ENCODE measurements around the gene TRRAP. TPM values are rescaled to one million over a fixed set of nuclear protein-coding genes. Genes with fewer than 3 reads are reported as not detected.

Gene TRRAP
- total and polyA plus RNA-seq, 2 experiments from 2014 or later, result 14.9 to 58.7 TPM

DNA sequence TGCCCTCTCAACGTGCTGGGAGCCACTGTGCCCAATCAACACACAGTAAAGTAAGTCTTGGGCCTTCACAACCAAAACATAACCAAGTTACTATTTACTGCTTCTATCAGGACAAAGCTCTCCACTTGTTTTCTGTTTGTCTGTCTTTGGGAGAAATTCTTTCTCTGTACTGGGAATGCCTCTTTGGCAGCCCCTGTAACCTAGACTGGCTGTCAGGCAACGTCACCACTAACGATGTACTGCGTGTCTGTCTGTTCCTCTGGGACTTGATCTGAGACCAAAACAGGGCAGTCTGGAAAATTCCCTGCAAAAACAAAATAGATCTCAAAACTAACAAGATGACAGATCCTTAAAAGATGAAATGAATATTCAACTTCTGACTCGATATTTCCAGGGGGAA is 152.6 kb downstream of the TRRAP start:
- H3K9me3 Mint-ChIP-seq, result no peaks in the 10 kb centered on the region
- DNase-seq (ENCODE audit: low spot score) (no peak), ATAC-seq (no peak)

DNA sequence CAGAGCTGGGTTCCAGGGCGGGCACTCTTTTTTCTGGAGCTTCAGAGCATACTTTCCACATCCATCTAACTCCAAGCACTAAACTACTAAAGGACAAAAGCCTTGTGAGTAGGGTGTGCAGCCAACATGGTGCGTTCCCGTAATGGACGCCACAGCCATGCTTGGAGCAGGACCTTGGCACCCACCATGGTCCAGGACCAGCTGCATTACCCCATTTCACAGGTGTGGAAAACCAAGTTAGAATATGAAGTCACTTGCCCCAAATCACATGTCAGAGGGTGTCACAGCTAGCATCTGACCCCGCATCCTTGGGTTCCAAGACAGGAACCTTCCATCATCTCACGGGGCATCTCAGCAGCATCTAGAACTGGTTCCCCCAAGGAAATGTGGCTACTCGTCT is 153.2 kb downstream of the TRRAP start:
- peaks cover 84% of the 10 kb centered on the region for H3K36me3 Mint-ChIP-seq (ENCODE audit: low read depth)
- no peaks in the 10 kb centered on the region for H3K9me3 Mint-ChIP-seq
- peaks cover 45% of the 10 kb centered on the region for H3K36me3 ChIP-seq (ENCODE audit: insufficient read depth)
- TF ChIP-seq EZH2phosphoT487 (IDR thresholded peaks at IDR 0.05; ENCODE audit: unreplicated experiment), result no peak
- TF ChIP-seq CREB1 (CRISPR knock-in tag; IDR thresholded peaks at IDR 0.05; ENCODE audit: low read depth), result no peak
- TF ChIP-seq, protein P1, sequence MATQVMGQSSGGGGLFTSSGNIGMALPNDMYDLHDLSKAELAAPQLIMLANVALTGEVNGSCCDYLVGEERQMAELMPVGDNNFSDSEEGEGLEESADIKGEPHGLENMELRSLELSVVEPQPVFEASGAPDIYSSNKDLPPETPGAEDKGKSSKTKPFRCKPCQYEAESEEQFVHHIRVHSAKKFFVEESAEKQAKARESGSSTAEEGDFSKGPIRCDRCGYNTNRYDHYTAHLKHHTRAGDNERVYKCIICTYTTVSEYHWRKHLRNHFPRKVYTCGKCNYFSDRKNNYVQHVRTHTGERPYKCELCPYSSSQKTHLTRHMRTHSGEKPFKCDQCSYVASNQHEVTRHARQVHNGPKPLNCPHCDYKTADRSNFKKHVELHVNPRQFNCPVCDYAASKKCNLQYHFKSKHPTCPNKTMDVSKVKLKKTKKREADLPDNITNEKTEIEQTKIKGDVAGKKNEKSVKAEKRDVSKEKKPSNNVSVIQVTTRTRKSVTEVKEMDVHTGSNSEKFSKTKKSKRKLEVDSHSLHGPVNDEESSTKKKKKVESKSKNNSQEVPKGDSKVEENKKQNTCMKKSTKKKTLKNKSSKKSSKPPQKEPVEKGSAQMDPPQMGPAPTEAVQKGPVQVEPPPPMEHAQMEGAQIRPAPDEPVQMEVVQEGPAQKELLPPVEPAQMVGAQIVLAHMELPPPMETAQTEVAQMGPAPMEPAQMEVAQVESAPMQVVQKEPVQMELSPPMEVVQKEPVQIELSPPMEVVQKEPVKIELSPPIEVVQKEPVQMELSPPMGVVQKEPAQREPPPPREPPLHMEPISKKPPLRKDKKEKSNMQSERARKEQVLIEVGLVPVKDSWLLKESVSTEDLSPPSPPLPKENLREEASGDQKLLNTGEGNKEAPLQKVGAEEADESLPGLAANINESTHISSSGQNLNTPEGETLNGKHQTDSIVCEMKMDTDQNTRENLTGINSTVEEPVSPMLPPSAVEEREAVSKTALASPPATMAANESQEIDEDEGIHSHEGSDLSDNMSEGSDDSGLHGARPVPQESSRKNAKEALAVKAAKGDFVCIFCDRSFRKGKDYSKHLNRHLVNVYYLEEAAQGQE (IDR thresholded peaks at IDR 0.05; ENCODE audit: unreplicated experiment), result no peak
- TF ChIP-seq ZNF331 (CRISPR knock-in tag; IDR thresholded peaks at IDR 0.05; ENCODE audit: low read depth), result no peak
- no peak for TF ChIP-seq POLR2AphosphoS5 (IDR thresholded peaks at IDR 0.05; ENCODE audit: low read depth)
- TF ChIP-seq, protein P2, sequence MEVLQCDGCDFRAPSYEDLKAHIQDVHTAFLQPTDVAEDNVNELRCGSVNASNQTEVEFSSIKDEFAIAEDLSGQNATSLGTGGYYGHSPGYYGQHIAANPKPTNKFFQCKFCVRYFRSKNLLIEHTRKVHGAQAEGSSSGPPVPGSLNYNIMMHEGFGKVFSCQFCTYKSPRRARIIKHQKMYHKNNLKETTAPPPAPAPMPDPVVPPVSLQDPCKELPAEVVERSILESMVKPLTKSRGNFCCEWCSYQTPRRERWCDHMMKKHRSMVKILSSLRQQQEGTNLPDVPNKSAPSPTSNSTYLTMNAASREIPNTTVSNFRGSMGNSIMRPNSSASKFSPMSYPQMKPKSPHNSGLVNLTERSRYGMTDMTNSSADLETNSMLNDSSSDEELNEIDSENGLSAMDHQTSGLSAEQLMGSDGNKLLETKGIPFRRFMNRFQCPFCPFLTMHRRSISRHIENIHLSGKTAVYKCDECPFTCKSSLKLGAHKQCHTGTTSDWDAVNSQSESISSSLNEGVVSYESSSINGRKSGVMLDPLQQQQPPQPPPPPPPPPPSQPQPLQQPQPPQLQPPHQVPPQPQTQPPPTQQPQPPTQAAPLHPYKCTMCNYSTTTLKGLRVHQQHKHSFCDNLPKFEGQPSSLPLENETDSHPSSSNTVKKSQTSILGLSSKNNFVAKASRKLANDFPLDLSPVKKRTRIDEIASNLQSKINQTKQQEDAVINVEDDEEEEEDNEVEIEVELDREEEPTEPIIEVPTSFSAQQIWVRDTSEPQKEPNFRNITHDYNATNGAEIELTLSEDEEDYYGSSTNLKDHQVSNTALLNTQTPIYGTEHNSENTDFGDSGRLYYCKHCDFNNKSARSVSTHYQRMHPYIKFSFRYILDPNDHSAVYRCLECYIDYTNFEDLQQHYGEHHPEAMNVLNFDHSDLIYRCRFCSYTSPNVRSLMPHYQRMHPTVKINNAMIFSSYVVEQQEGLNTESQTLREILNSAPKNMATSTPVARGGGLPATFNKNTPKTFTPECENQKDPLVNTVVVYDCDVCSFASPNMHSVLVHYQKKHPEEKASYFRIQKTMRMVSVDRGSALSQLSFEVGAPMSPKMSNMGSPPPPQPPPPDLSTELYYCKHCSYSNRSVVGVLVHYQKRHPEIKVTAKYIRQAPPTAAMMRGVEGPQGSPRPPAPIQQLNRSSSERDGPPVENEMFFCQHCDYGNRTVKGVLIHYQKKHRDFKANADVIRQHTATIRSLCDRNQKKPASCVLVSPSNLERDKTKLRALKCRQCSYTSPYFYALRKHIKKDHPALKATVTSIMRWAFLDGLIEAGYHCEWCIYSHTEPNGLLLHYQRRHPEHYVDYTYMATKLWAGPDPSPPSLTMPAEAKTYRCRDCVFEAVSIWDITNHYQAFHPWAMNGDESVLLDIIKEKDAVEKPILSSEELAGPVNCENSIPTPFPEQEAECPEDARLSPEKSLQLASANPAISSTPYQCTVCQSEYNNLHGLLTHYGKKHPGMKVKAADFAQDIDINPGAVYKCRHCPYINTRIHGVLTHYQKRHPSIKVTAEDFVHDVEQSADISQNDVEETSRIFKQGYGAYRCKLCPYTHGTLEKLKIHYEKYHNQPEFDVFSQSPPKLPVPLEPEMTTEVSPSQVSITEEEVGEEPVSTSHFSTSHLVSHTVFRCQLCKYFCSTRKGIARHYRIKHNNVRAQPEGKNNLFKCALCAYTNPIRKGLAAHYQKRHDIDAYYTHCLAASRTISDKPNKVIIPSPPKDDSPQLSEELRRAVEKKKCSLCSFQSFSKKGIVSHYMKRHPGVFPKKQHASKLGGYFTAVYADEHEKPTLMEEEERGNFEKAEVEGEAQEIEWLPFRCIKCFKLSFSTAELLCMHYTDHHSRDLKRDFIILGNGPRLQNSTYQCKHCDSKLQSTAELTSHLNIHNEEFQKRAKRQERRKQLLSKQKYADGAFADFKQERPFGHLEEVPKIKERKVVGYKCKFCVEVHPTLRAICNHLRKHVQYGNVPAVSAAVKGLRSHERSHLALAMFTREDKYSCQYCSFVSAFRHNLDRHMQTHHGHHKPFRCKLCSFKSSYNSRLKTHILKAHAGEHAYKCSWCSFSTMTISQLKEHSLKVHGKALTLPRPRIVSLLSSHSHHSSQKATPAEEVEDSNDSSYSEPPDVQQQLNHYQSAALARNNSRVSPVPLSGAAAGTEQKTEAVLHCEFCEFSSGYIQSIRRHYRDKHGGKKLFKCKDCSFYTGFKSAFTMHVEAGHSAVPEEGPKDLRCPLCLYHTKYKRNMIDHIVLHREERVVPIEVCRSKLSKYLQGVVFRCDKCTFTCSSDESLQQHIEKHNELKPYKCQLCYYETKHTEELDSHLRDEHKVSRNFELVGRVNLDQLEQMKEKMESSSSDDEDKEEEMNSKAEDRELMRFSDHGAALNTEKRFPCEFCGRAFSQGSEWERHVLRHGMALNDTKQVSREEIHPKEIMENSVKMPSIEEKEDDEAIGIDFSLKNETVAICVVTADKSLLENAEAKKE (CRISPR knock-in tag; IDR thresholded peaks at IDR 0.05), result no peak
- TF ChIP-seq EZH2 (IDR thresholded peaks at IDR 0.05; ENCODE audit: low read depth, unreplicated experiment), result no peak

More for the DNA sequence above, 152.6 kb downstream of the TRRAP start:
- H3F3A ChIP-seq (replicated peaks; ENCODE audit: low read depth), result no peaks in the 10 kb centered on the region
- Mint-ChIP-seq H3K36me3 (ENCODE audit: low read depth) (peaks cover 79% of the 10 kb centered on the region), H3K4me1 (peaks cover 11% of the 10 kb centered on the region), H3K27ac (no peak overlapping the region), H3K4me3 (no peak overlapping the region), H3K27me3 (ENCODE audit: insufficient read depth, low read depth, poor library complexity) (peaks cover 9% of the 10 kb centered on the region)
- H3K27me3 ChIP-seq (ENCODE audit: insufficient read depth), result no peaks in the 10 kb centered on the region
- H3K4me2 ChIP-seq, result no peak overlapping the region
- no peaks in the 10 kb centered on the region for H3K9me2 ChIP-seq (ENCODE audit: insufficient read depth)
- H3K27ac ChIP-seq (ENCODE audit: low read depth), result no peak overlapping the region
- no peak overlapping the region for H3K4me3 ChIP-seq
- peaks cover 11% of the 10 kb centered on the region; the same call in 1 of the 2 replicates for H4K20me1 ChIP-seq (replicated peaks; ENCODE audit: insufficient read depth)
- peaks cover 41% of the 10 kb centered on the region for H3K36me3 ChIP-seq (ENCODE audit: insufficient read depth)
- TF ChIP-seq EZH2phosphoT487 (IDR thresholded peaks at IDR 0.05; ENCODE audit: unreplicated experiment), result no peak
- no peak for TF ChIP-seq EZH2 (IDR thresholded peaks at IDR 0.05; ENCODE audit: low read depth, unreplicated experiment)
- no peak for TF ChIP-seq JUNB (IDR thresholded peaks at IDR 0.05; ENCODE audit: unreplicated experiment)
- no peak for TF ChIP-seq POLR2AphosphoS5 (IDR thresholded peaks at IDR 0.05; ENCODE audit: low read depth)
- TF ChIP-seq, protein P3, sequence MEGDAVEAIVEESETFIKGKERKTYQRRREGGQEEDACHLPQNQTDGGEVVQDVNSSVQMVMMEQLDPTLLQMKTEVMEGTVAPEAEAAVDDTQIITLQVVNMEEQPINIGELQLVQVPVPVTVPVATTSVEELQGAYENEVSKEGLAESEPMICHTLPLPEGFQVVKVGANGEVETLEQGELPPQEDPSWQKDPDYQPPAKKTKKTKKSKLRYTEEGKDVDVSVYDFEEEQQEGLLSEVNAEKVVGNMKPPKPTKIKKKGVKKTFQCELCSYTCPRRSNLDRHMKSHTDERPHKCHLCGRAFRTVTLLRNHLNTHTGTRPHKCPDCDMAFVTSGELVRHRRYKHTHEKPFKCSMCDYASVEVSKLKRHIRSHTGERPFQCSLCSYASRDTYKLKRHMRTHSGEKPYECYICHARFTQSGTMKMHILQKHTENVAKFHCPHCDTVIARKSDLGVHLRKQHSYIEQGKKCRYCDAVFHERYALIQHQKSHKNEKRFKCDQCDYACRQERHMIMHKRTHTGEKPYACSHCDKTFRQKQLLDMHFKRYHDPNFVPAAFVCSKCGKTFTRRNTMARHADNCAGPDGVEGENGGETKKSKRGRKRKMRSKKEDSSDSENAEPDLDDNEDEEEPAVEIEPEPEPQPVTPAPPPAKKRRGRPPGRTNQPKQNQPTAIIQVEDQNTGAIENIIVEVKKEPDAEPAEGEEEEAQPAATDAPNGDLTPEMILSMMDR (conservative IDR thresholded peaks at IDR 0.05; ENCODE audit: low read depth in 2 of 2), result no peak
- no peak overlapping the region for H2AFZ ChIP-seq
- no peaks in the 10 kb centered on the region for H3K4me1 ChIP-seq (ENCODE audit: insufficient read depth)
- H3K79me2 ChIP-seq (replicated peaks; ENCODE audit: insufficient read depth), result no peaks in the 10 kb centered on the region

More for the DNA sequence above, 153.2 kb downstream of the TRRAP start:
- H3K4me1 ChIP-seq (ENCODE audit: insufficient read depth), result no peaks in the 10 kb centered on the region
- no peaks in the 10 kb centered on the region for H3K27me3 ChIP-seq (ENCODE audit: insufficient read depth)
- no peak overlapping the region for H3K4me2 ChIP-seq
- no peak overlapping the region for H2AFZ ChIP-seq
- ATAC-seq (no peak), DNase-seq (ENCODE audit: low spot score) (no peak)
- H3K79me2 ChIP-seq (replicated peaks; ENCODE audit: insufficient read depth), result no peaks in the 10 kb centered on the region
- H3K4me3 ChIP-seq, result no peak overlapping the region
- no peaks in the 10 kb centered on the region for H3K9me2 ChIP-seq (ENCODE audit: insufficient read depth)
- H3F3A ChIP-seq (replicated peaks; ENCODE audit: low read depth), result no peaks in the 10 kb centered on the region
- H4K20me1 ChIP-seq (replicated peaks; ENCODE audit: insufficient read depth), result peaks cover 7% of the 10 kb centered on the region; the same call in 1 of the 2 replicates
- H3K27me3 Mint-ChIP-seq (ENCODE audit: insufficient read depth, low read depth, poor library complexity), result peaks cover 14% of the 10 kb centered on the region
- no peak overlapping the region for H3K27ac ChIP-seq (ENCODE audit: low read depth)
- no peak overlapping the region for H3K27ac Mint-ChIP-seq
- H3K4me1 Mint-ChIP-seq, result peaks cover 11% of the 10 kb centered on the region
- no peak overlapping the region for H3K4me3 Mint-ChIP-seq

Data from GM23338 (cell line).